HepG2 (cell line): Measurements from ENCODE around the gene ARFIP1. TPM values are rescaled to one million over a fixed set of nuclear protein-coding genes. Genes with fewer than 3 reads are reported as not detected.

Experiments used
- ATAC-seq: fragments of 200-7000 bp; cut with Tn5 transposase; 3 replicates; pipeline ENCODE4 v1.9.1; 2020; ENCODE audit warnings: mild to moderate bottlenecking, moderate library complexity
- BruUV-seq: library from RNA; stranded (reverse); fragments of 400-500 nt; replicated peaks from 2 replicates; lab custom pipeline; 2021; lab: Mats Ljungman, UMichigan
- CTCF ChIA-PET: fragments of 300-600 bp; formaldehyde crosslinking; extraction: SDS; loops from one replicate; lab custom pipeline; 2021; ENCODE audit warnings: low total read pairs, inconsistent platforms, low intra/inter-chr PET ratio; lab: Yijun Ruan, JAX
- POLR2A ChIA-PET: fragments of 350-600 bp; sonication (Branson Sonifier 250); formaldehyde crosslinking; loops from one replicate; lab custom pipeline; 2020; ENCODE audit warnings: antibody characterized with exemption, inconsistent platforms; lab: Yijun Ruan, JAX
- DNase-seq: peaks from one replicate; pipeline ENCODE4 v3.0.0-alpha.2; 2015; ENCODE audit warnings: low spot score
- FAIRE-seq: peaks from 3 replicates; lab custom pipeline; 2011; peaks lifted over from hg19 to GRCh38; lab: Jason Lieb, UNC
- H2AFZ ChIP-seq: one replicate; pipeline ENCODE4 v1.6.1; 2011; ENCODE audit warnings: low read length, inconsistent platforms
- H3K27ac ChIP-seq: fragments of 300-600 bp; 3 replicates; pipeline ENCODE4 v1.8.0; 2011; ENCODE audit warnings: mixed run types, mild to moderate bottlenecking, mixed read lengths, low read length, inconsistent platforms; ENCODE audit not compliant: insufficient read depth; ENCODE audit errors: extremely low read length
- H3K27me3 ChIP-seq, 2 experiments: fragments of 200-600 bp in 1 of 2; 2 replicates in 1 of 2; 3 replicates in 1 of 2; pipeline versions ENCODE4 v1.6.0 to v1.8.0; 2011; ENCODE audit warnings: low read length in 2 of 2, mild to moderate bottlenecking in 2 of 2, moderate library complexity in 2 of 2, inconsistent platforms in 1 of 2; ENCODE audit not compliant: insufficient read depth in 2 of 2, control insufficient read depth in 1 of 2
- H3K36me3 ChIP-seq, 2 experiments: fragments of 200-600 bp in 1 of 2; replicated peaks in 1 of 2; 2 replicates in 1 of 2; 3 replicates in 1 of 2; pipeline versions ENCODE4 v1.5.1 to v1.8.0; 2011; ENCODE audit warnings: low read length in 2 of 2, inconsistent platforms in 1 of 2; ENCODE audit not compliant: insufficient read depth in 2 of 2, control insufficient read depth in 1 of 2
- H3K4me1 ChIP-seq: 2 replicates; pipeline ENCODE4 v1.5.1; 2012; ENCODE audit warnings: low read length, inconsistent platforms; ENCODE audit not compliant: insufficient read depth
- H3K4me2 ChIP-seq: 2 replicates; pipeline ENCODE4 v1.6.0; 2011; ENCODE audit warnings: low read depth, low read length, inconsistent platforms
- H3K4me3 ChIP-seq, 3 experiments: fragments of 200-600 bp in 1 of 3; sonication (generic), shearing (Covaris generic) in 1 of 3; replicated peaks in 1 of 3; 2 replicates each; pipeline ENCODE4 v1.5.1; 2011 to 2016; ENCODE audit warnings: low read length in 3 of 3, inconsistent platforms in 2 of 3, low read depth in 2 of 3, mild to moderate bottlenecking in 2 of 3, control low read depth in 1 of 3, mixed read lengths in 1 of 3; ENCODE audit not compliant: insufficient read depth in 1 of 3
- H3K79me2 ChIP-seq: one replicate; pipeline ENCODE4 v1.6.1; 2011; ENCODE audit warnings: low read length, inconsistent platforms; ENCODE audit not compliant: insufficient read depth
- H3K9ac ChIP-seq: 2 replicates; pipeline ENCODE4 v1.6.0; 2011; ENCODE audit warnings: mild to moderate bottlenecking, low read depth, low read length, inconsistent platforms; ENCODE audit not compliant: insufficient read depth
- H3K9me3 ChIP-seq: 2 replicates; pipeline ENCODE4 v1.5.1; 2012; ENCODE audit warnings: mild to moderate bottlenecking, low read length
- H4K20me1 ChIP-seq: 2 replicates; pipeline ENCODE4 v1.6.0; 2011; ENCODE audit warnings: inconsistent platforms, mild to moderate bottlenecking, low read length, moderate library complexity; ENCODE audit not compliant: insufficient read depth
- CBX2 ChIP-seq, 2 experiments: fragments of 200-600 bp in 1 of 2; sonication (generic); formaldehyde crosslinking in 1 of 2; IDR thresholded peaks; 2 replicates each; pipeline versions ENCODE4 v1.7.0 to v1.8.1; 2018 to 2022; ENCODE audit warnings: low read depth in 2 of 2, low read length in 1 of 2, mild to moderate bottlenecking in 1 of 2, missing genetic modification reagents in 1 of 2
- EHMT2 ChIP-seq: fragments of 200-600 bp; sonication (generic); IDR thresholded peaks from 2 replicates; pipeline ENCODE4 v1.7.0; 2017; ENCODE audit warnings: antibody characterized with exemption, low read depth, low read length, borderline replicate concordance
- EZH2 ChIP-seq: conservative IDR thresholded peaks from 2 replicates; pipeline ENCODE4 v1.6.1; 2012; ENCODE audit warnings: mild to moderate bottlenecking, low read depth, low read length, moderate library complexity
- FOXK2 ChIP-seq: fragments of 450-650 bp; IDR thresholded peaks from 2 replicates; pipeline ENCODE4 v1.6.1; 2016
- HNRNPUL1 ChIP-seq: fragments of 200-400 bp; formaldehyde crosslinking; IDR thresholded peaks from 2 replicates; pipeline ENCODE4 v1.6.1; 2017; ENCODE audit warnings: low read depth, mild to moderate bottlenecking, low read length, moderate library complexity
- KMT2A ChIP-seq: sonication (generic); formaldehyde crosslinking; IDR thresholded peaks from 2 replicates; pipeline ENCODE4 v1.4.0; 2020; ENCODE audit warnings: missing genetic modification reagents
- MXD4 ChIP-seq: IDR thresholded peaks from 2 replicates; pipeline ENCODE4 v1.6.1; 2016; ENCODE audit warnings: mild to moderate bottlenecking, missing biosample characterization, missing genetic modification reagents
- NFAT5 ChIP-seq: sonication (generic); formaldehyde crosslinking; IDR thresholded peaks from 2 replicates; pipeline ENCODE4 v1.4.0; 2020; ENCODE audit warnings: missing genetic modification reagents
- NFIC ChIP-seq: IDR thresholded peaks from 2 replicates; pipeline ENCODE4 v1.6.1; 2012; ENCODE audit warnings: mild to moderate bottlenecking, low read length, inconsistent platforms
- REPIN1 ChIP-seq: sonication (generic); formaldehyde crosslinking; IDR thresholded peaks from 2 replicates; pipeline ENCODE4 v1.8.0; 2022; ENCODE audit warnings: missing genetic modification reagents, low read depth, mild to moderate bottlenecking, borderline replicate concordance
- TEAD2 ChIP-seq: sonication (generic); formaldehyde crosslinking; IDR thresholded peaks from 2 replicates; pipeline ENCODE4 v1.9.0; 2021; ENCODE audit warnings: missing genetic modification reagents
- ZMAT5 ChIP-seq: sonication (generic); formaldehyde crosslinking; IDR thresholded peaks from 2 replicates; pipeline ENCODE4 v1.5.0; 2020; ENCODE audit warnings: mild to moderate bottlenecking, low read depth, missing genetic modification reagents, borderline replicate concordance
- ZNF614 ChIP-seq: IDR thresholded peaks from 2 replicates; pipeline ENCODE4 v1.6.1; 2018; ENCODE audit warnings: missing biosample characterization, missing genetic modification reagents, inconsistent platforms, borderline replicate concordance
- ZNF615 ChIP-seq: sonication (generic); formaldehyde crosslinking; IDR thresholded peaks from 2 replicates; pipeline ENCODE4 v1.5.0; 2020; ENCODE audit warnings: mild to moderate bottlenecking, missing genetic modification reagents, borderline replicate concordance
- ZNF670 ChIP-seq: sonication (generic); formaldehyde crosslinking; IDR thresholded peaks from 2 replicates; pipeline ENCODE4 v1.8.0; 2022; ENCODE audit warnings: mild to moderate bottlenecking, missing genetic modification reagents, borderline replicate concordance
- in situ Hi-C: cut with HindIII; loops from 2 replicates; pipeline ENCODE4 v1.10.0; 2017; ENCODE audit warnings: low pct_unique_long_range_greater_than_20kb; ENCODE audit not compliant: extremely low pct_ligation_motif_present
- intact Hi-C: fragments of 100-400 bp; cut with micrococcal nuclease; formaldehyde crosslinking; loops from one replicate; pipeline ENCODE4 v1.10.0; 2022; ENCODE audit not compliant: unreplicated experiment
- polyA plus RNA-seq, 8 experiments: library from polyadenylated mRNA; depleted of rRNA in 3 of 8; stranded (reverse) in 7 of 8; unstranded in 1 of 8; fragments of >200 nt; fragmentation: Illumina TruSeq in 4 of 8; extraction: Trizol in 4 of 8; gene quantifications; 2 replicates each; pipeline versions ENCODE4 v1.2.1 to v1.2.3, GENCODE V29; 2011 to 2016; ENCODE audit warnings: low read depth in 4 of 8, missing spikeins in 1 of 8, mixed read lengths in 1 of 8; ENCODE audit not compliant: insufficient read depth in 1 of 8
- total RNA-seq, 5 experiments: library from RNA; depleted of rRNA; stranded (reverse); fragments of >200 nt; fragmentation: Illumina TruSeq; extraction: Trizol; gene quantifications; 2 replicates each; pipeline ENCODE4 v1.2.3, GENCODE V29; 2016; ENCODE audit warnings: low read depth in 1 of 5

The ARFIP1 gene
- total and polyA plus RNA-seq, 2 of the 13 experiments (the other 11 are each of a cell fraction or from before 2014, with no cell fraction given): 9.9 to 27.7 TPM

- peaks cover 0 to 1% of the 10 kb centered on the region in 2 experiments; a peak in 1 of 5 replicates for H3K36me3 ChIP-seq
- ATAC-seq: no peak
- ChIA-PET CTCF (no interaction called here), POLR2A (no interaction called here)
- intact Hi-C loops: no loop called here
- no peak overlapping the region for H3K4me2 ChIP-seq
- H3K9me3 ChIP-seq: no peaks in the 10 kb centered on the region
- no peak for TF ChIP-seq REPIN1 (CRISPR knock-in tag)
- no peak for TF ChIP-seq TEAD2
- TF ChIP-seq HNRNPUL1: no peak
- no peak for TF ChIP-seq FOXK2
- no peak for TF ChIP-seq ZNF670 (CRISPR knock-in tag)
- no peak for TF ChIP-seq MXD4
- TF ChIP-seq NFAT5 (CRISPR knock-in tag): no peak
- TF ChIP-seq ZNF614 (CRISPR knock-in tag): no peak
- no peak for TF ChIP-seq NFIC
- no peak for TF ChIP-seq KMT2A (CRISPR knock-in tag)
- no peak for TF ChIP-seq EHMT2
- TF ChIP-seq ZNF615: no peak
- TF ChIP-seq ZMAT5: no peak
- no peak for TF ChIP-seq EZH2
- TF ChIP-seq CBX2 (IDR thresholded peaks at IDR 0.05; ENCODE audit: low read depth, low read length): no peak
- TF ChIP-seq CBX2 (CRISPR knock-in tag; IDR thresholded peaks at IDR 0.05; ENCODE audit: low read depth): no peak
- 0 out of 2 replicates have a peak, but pooled peaks cover 6% of the 10 kb centered on the region for H3K4me1 ChIP-seq
- no peak overlapping the region for H3K9ac ChIP-seq
- H3K27ac ChIP-seq: no peak overlapping the region
- no TSS peak for BruUV-seq
- in situ Hi-C loops: no loop called here
- H2AFZ ChIP-seq: no peak overlapping the region
- H3K79me2 ChIP-seq: no peaks in the 10 kb centered on the region
- H3K4me3 ChIP-seq: no peak overlapping the region
- no peaks in the 10 kb centered on the region for H4K20me1 ChIP-seq
- H3K27me3 ChIP-seq: no peaks in the 10 kb centered on the region
- DNase-seq: no peak
- no peak for FAIRE-seq
These were observed 80.3 kb downstream of the ARFIP1 start for GRCh38 chr4:152860046-152860445.
